HepG2 (cell line): ENCODE data around the gene CAMK4. TPM values are rescaled to one million over a fixed set of nuclear protein-coding genes. Genes with fewer than 3 reads are reported as not detected.

Experiments used
- ATAC-seq: fragments of 200-7000 bp; cut with Tn5 transposase; 3 replicates; pipeline ENCODE4 v1.9.1; 2020; ENCODE audit warnings: mild to moderate bottlenecking, moderate library complexity
- BruUV-seq: library from RNA; stranded (reverse); fragments of 400-500 nt; replicated peaks from 2 replicates; lab custom pipeline; 2021; lab: Mats Ljungman, UMichigan
- CTCF ChIA-PET: fragments of 300-600 bp; formaldehyde crosslinking; extraction: SDS; loops from one replicate; lab custom pipeline; 2021; ENCODE audit warnings: low total read pairs, inconsistent platforms, low intra/inter-chr PET ratio; lab: Yijun Ruan, JAX
- POLR2A ChIA-PET: fragments of 350-600 bp; sonication (Branson Sonifier 250); formaldehyde crosslinking; loops from one replicate; lab custom pipeline; 2020; ENCODE audit warnings: antibody characterized with exemption, inconsistent platforms; lab: Yijun Ruan, JAX
- DNase-seq: peaks from one replicate; pipeline ENCODE4 v3.0.0-alpha.2; 2015; ENCODE audit warnings: low spot score
- FAIRE-seq: peaks from 3 replicates; lab custom pipeline; 2011; peaks lifted over from hg19 to GRCh38; lab: Jason Lieb, UNC
- H2AFZ ChIP-seq: one replicate; pipeline ENCODE4 v1.6.1; 2011; ENCODE audit warnings: low read length, inconsistent platforms
- H3K27ac ChIP-seq: fragments of 300-600 bp; 3 replicates; pipeline ENCODE4 v1.8.0; 2011; ENCODE audit warnings: mixed run types, mild to moderate bottlenecking, mixed read lengths, low read length, inconsistent platforms; ENCODE audit not compliant: insufficient read depth; ENCODE audit errors: extremely low read length
- H3K27me3 ChIP-seq, 2 experiments: fragments of 200-600 bp in 1 of 2; 2 replicates in 1 of 2; 3 replicates in 1 of 2; pipeline versions ENCODE4 v1.6.0 to v1.8.0; 2011; ENCODE audit warnings: low read length in 2 of 2, mild to moderate bottlenecking in 2 of 2, moderate library complexity in 2 of 2, inconsistent platforms in 1 of 2; ENCODE audit not compliant: insufficient read depth in 2 of 2, control insufficient read depth in 1 of 2
- H3K36me3 ChIP-seq, 2 experiments: fragments of 200-600 bp in 1 of 2; replicated peaks in 1 of 2; 2 replicates in 1 of 2; 3 replicates in 1 of 2; pipeline versions ENCODE4 v1.5.1 to v1.8.0; 2011; ENCODE audit warnings: low read length in 2 of 2, inconsistent platforms in 1 of 2; ENCODE audit not compliant: insufficient read depth in 2 of 2, control insufficient read depth in 1 of 2
- H3K4me1 ChIP-seq: 2 replicates; pipeline ENCODE4 v1.5.1; 2012; ENCODE audit warnings: low read length, inconsistent platforms; ENCODE audit not compliant: insufficient read depth
- H3K4me2 ChIP-seq: 2 replicates; pipeline ENCODE4 v1.6.0; 2011; ENCODE audit warnings: low read depth, low read length, inconsistent platforms
- H3K4me3 ChIP-seq, 3 experiments: fragments of 200-600 bp in 1 of 3; sonication (generic), shearing (Covaris generic) in 1 of 3; replicated peaks in 1 of 3; 2 replicates each; pipeline ENCODE4 v1.5.1; 2011 to 2016; ENCODE audit warnings: low read length in 3 of 3, inconsistent platforms in 2 of 3, low read depth in 2 of 3, mild to moderate bottlenecking in 2 of 3, control low read depth in 1 of 3, mixed read lengths in 1 of 3; ENCODE audit not compliant: insufficient read depth in 1 of 3
- H3K79me2 ChIP-seq: one replicate; pipeline ENCODE4 v1.6.1; 2011; ENCODE audit warnings: low read length, inconsistent platforms; ENCODE audit not compliant: insufficient read depth
- H3K9ac ChIP-seq: 2 replicates; pipeline ENCODE4 v1.6.0; 2011; ENCODE audit warnings: mild to moderate bottlenecking, low read depth, low read length, inconsistent platforms; ENCODE audit not compliant: insufficient read depth
- H3K9me3 ChIP-seq: 2 replicates; pipeline ENCODE4 v1.5.1; 2012; ENCODE audit warnings: mild to moderate bottlenecking, low read length
- H4K20me1 ChIP-seq: 2 replicates; pipeline ENCODE4 v1.6.0; 2011; ENCODE audit warnings: inconsistent platforms, mild to moderate bottlenecking, low read length, moderate library complexity; ENCODE audit not compliant: insufficient read depth
- JUNB ChIP-seq: sonication (generic); formaldehyde crosslinking; IDR thresholded peaks from 2 replicates; pipeline ENCODE4 v1.8.0; 2022; ENCODE audit warnings: missing genetic modification reagents, mild to moderate bottlenecking, borderline replicate concordance
- NONO ChIP-seq, 2 experiments: fragments of 450-650 bp in 1 of 2; sonication (generic) in 1 of 2; formaldehyde crosslinking in 1 of 2; IDR thresholded peaks in 1 of 2; conservative IDR thresholded peaks in 1 of 2; 2 replicates each; pipeline versions ENCODE4 v1.6.1 to v1.8.0; 2017 to 2022; ENCODE audit warnings: mild to moderate bottlenecking in 1 of 2, missing genetic modification reagents in 1 of 2, moderate library complexity in 1 of 2
- NR2F1 ChIP-seq, 2 experiments: fragments of 450-650 bp in 1 of 2; formaldehyde crosslinking in 1 of 2; IDR thresholded peaks; 2 replicates each; pipeline versions ENCODE4 v1.5.0 to v1.6.1; 2016 to 2020; ENCODE audit warnings: mild to moderate bottlenecking in 1 of 2, missing compliant biosample characterization in 1 of 2, missing genetic modification reagents in 1 of 2, moderate library complexity in 1 of 2
- POGK ChIP-seq: sonication (generic); formaldehyde crosslinking; conservative IDR thresholded peaks from 2 replicates; pipeline ENCODE4 v1.8.0; 2022; ENCODE audit warnings: mild to moderate bottlenecking, moderate library complexity, missing genetic modification reagents
- SNAPC2 ChIP-seq: sonication (generic); formaldehyde crosslinking; IDR thresholded peaks from 2 replicates; pipeline ENCODE4 v1.8.1; 2022; ENCODE audit warnings: mild to moderate bottlenecking, missing genetic modification reagents
- TAF1 ChIP-seq: sonication (generic); formaldehyde crosslinking; IDR thresholded peaks from 2 replicates; pipeline ENCODE4 v1.4.0; 2020; ENCODE audit warnings: missing genetic modification reagents
- ZC3H4 ChIP-seq: sonication (generic); formaldehyde crosslinking; IDR thresholded peaks from 2 replicates; pipeline ENCODE4 v1.4.0; 2020; ENCODE audit warnings: missing genetic modification reagents, borderline replicate concordance
- ZNF124 ChIP-seq: sonication (generic); formaldehyde crosslinking; IDR thresholded peaks from 2 replicates; pipeline ENCODE4 v1.4.0; 2020; ENCODE audit warnings: missing genetic modification reagents
- ZNF263 ChIP-seq: sonication (generic); formaldehyde crosslinking; IDR thresholded peaks from 2 replicates; pipeline ENCODE4 v1.4.0; 2020; ENCODE audit warnings: missing genetic modification reagents
- ZNF616 ChIP-seq: sonication (generic); formaldehyde crosslinking; IDR thresholded peaks from 2 replicates; pipeline ENCODE4 v1.5.0; 2020; ENCODE audit warnings: low read depth, mild to moderate bottlenecking, missing genetic modification reagents
- ZNF891 ChIP-seq: sonication (generic); formaldehyde crosslinking; IDR thresholded peaks from 2 replicates; pipeline ENCODE4 v1.5.0; 2020; ENCODE audit warnings: mild to moderate bottlenecking, missing genetic modification reagents
- WGBS: methylation state at CpG from one replicate; pipeline ENCODE4 v1.1.6; 2017; ENCODE audit warnings: low lambda C conversion rate; 5-methylcytosine and 5-hydroxymethylcytosine counted together
- in situ Hi-C: cut with HindIII; loops from 2 replicates; pipeline ENCODE4 v1.10.0; 2017; ENCODE audit warnings: low pct_unique_long_range_greater_than_20kb; ENCODE audit not compliant: extremely low pct_ligation_motif_present
- intact Hi-C: fragments of 100-400 bp; cut with micrococcal nuclease; formaldehyde crosslinking; loops from one replicate; pipeline ENCODE4 v1.10.0; 2022; ENCODE audit not compliant: unreplicated experiment
- polyA plus RNA-seq, 8 experiments: library from polyadenylated mRNA; depleted of rRNA in 3 of 8; stranded (reverse) in 7 of 8; unstranded in 1 of 8; fragments of >200 nt; fragmentation: Illumina TruSeq in 4 of 8; extraction: Trizol in 4 of 8; gene quantifications; 2 replicates each; pipeline versions ENCODE4 v1.2.1 to v1.2.3, GENCODE V29; 2011 to 2016; ENCODE audit warnings: low read depth in 4 of 8, missing spikeins in 1 of 8, mixed read lengths in 1 of 8; ENCODE audit not compliant: insufficient read depth in 1 of 8
- total RNA-seq, 5 experiments: library from RNA; depleted of rRNA; stranded (reverse); fragments of >200 nt; fragmentation: Illumina TruSeq; extraction: Trizol; gene quantifications; 2 replicates each; pipeline ENCODE4 v1.2.3, GENCODE V29; 2016; ENCODE audit warnings: low read depth in 1 of 5

CAMK4 gene
- total and polyA plus RNA-seq, 2 of the 13 experiments (the other 11 are each of a cell fraction or from before 2014, with no cell fraction given), result not detected

- Histone ChIP-seq H2AFZ (no peak overlapping the region), H4K20me1 (no peaks in the 10 kb centered on the region), H3K27me3 (no peaks in the 10 kb centered on the region), H3K27ac (no peak overlapping the region), H3K4me2 (no peak overlapping the region), H3K9ac (no peak overlapping the region), H3K79me2 (no peaks in the 10 kb centered on the region), H3K9me3 (no peaks in the 10 kb centered on the region), H3K4me1 (no peaks in the 10 kb centered on the region), H3K4me3 (no peak overlapping the region), H3K36me3 (no peaks in the 10 kb centered on the region)
- ATAC-seq, result no peak
- intact Hi-C loops (no loop called here), in situ Hi-C loops (no loop called here)
- FAIRE-seq, result no peak
- no peak for DNase-seq
- 6% methylated on average over 6 of the region's 6 CpGs for WGBS
- POLR2A ChIA-PET, result no interaction called here
- CTCF ChIA-PET, result no interaction called here
- TF ChIP-seq SNAPC2 (CRISPR knock-in tag), result no peak
- no peak for TF ChIP-seq ZNF124 (CRISPR knock-in tag)
- TF ChIP-seq ZC3H4, result no peak
- no peak for TF ChIP-seq NR2F1 (CRISPR knock-in tag; IDR thresholded peaks at IDR 0.05)
- no peak for TF ChIP-seq POGK
- TF ChIP-seq ZNF263 (CRISPR knock-in tag), result no peak
- TF ChIP-seq NONO (IDR thresholded peaks at IDR 0.05), result no peak
- no peak for TF ChIP-seq NONO (CRISPR knock-in tag; conservative IDR thresholded peaks at IDR 0.05)
- TF ChIP-seq ZNF891 (CRISPR knock-in tag), result no peak
- no peak for TF ChIP-seq TAF1
- no peak for TF ChIP-seq ZNF616 (CRISPR knock-in tag)
- no peak for TF ChIP-seq JUNB (CRISPR knock-in tag)
- BruUV-seq, result no TSS peak
These were observed 27.7 kb downstream of the CAMK4 start for GRCh38 chr5:111251921-111252320.
